ENCODE data around the gene TADA1.

TADA1 gene

GRCh38 chr1:166843769-166844596, 32.1 kb downstream of the TADA1 start:
- in situ Hi-C loops (cut with MboI; ENCODE audit: low pct_unique_long_range_greater_than_20kb, low sequenced_read_pairs, unreplicated experiment): no loop called here
- no peak for DNase-seq (ENCODE audit: low spot score)
- no peak for TF ChIP-seq CTCF (IDR thresholded peaks at IDR 0.05; ENCODE audit: extremely low read depth, insufficient read depth, missing control alignments)

- DNase-seq (ENCODE audit: low spot score): no peak
- TF ChIP-seq CTCF (IDR thresholded peaks at IDR 0.05; ENCODE audit: extremely low read depth, insufficient read depth, missing control alignments): no peak
- in situ Hi-C loops (cut with MboI; ENCODE audit: low pct_unique_long_range_greater_than_20kb, low sequenced_read_pairs, unreplicated experiment): no loop called here
Observed at GRCh38 chr1:166843322-166843721, 32.7 kb downstream of the TADA1 start.

- in situ Hi-C loops (cut with MboI; ENCODE audit: low pct_unique_long_range_greater_than_20kb, low sequenced_read_pairs, unreplicated experiment): no loop called here
- DNase-seq (ENCODE audit: low spot score): no peak
- TF ChIP-seq CTCF (IDR thresholded peaks at IDR 0.05; ENCODE audit: extremely low read depth, insufficient read depth, missing control alignments): no peak
Observed at GRCh38 chr1:166840309-166841274, 35.5 kb downstream of the TADA1 start.

GRCh38 chr1:166839600-166840308, 36.3 kb downstream of the TADA1 start:
- peak; percentile 29 for TF ChIP-seq CTCF (IDR thresholded peaks at IDR 0.05; ENCODE audit: extremely low read depth, insufficient read depth, missing control alignments)
- in situ Hi-C loops (cut with MboI; ENCODE audit: low pct_unique_long_range_greater_than_20kb, low sequenced_read_pairs, unreplicated experiment): no loop called here
- DNase-seq (ENCODE audit: low spot score): peak; percentile 68

- in situ Hi-C loops (cut with MboI; ENCODE audit: low pct_unique_long_range_greater_than_20kb, low sequenced_read_pairs, unreplicated experiment): no loop called here
- peak; percentile 96 for DNase-seq (ENCODE audit: low spot score)
- no peak for TF ChIP-seq CTCF (IDR thresholded peaks at IDR 0.05; ENCODE audit: extremely low read depth, insufficient read depth, missing control alignments)
Observed at GRCh38 chr1:166838766-166839599, 37.1 kb downstream of the TADA1 start, which contains the start of gene POGK. Gene POGK, plus strand, starts transcription at chr1:166839475. Its CDS starts 1,482 bp downstream, at chr1:166840957.

All from GM13977 (cell line).